Activated T-cell treated with anti-CD3 and anti-CD28 coated beads for 1 hour (primary cell): Measurements from ENCODE around the gene FEM1A.
A peak's percentile ranks its signal among the peaks of the same experiment; 100 is the strongest.
"Not testable (repeated sequence)": the region's sequence is repeated elsewhere in the genome, so short reads cannot be mapped to it uniquely, and the experiment has no call there.

ENCODE experiments used
- DNase-seq: peaks from one replicate; pipeline ENCODE4 v3.0.0-alpha.2; 2020; ENCODE audit warnings: low read depth

The FEM1A gene

GRCh38 chr19:4791183-4792018 lies at the start of gene FEM1A:
FEM1A (plus strand) TSS chr19:4791734; CDS start chr19:4791855, 121 bp downstream.
- DNase-seq: peak; percentile 96

- no peak for DNase-seq
Observed at GRCh38 chr19:4742723-4743646, 48.5 kb upstream of the FEM1A start.

GRCh38 chr19:4744451-4745174 lies 46.9 kb upstream of the FEM1A start:
- DNase-seq: no peak

- DNase-seq: not testable (repeated sequence)
Observed at GRCh38 chr19:4745175-4745574, 46.4 kb upstream of the FEM1A start.

GRCh38 chr19:4745986-4746385 lies 45.5 kb upstream of the FEM1A start:
- no peak for DNase-seq

- DNase-seq: no peak
Observed at GRCh38 chr19:4748185-4748584, 43.3 kb upstream of the FEM1A start.

GRCh38 chr19:4748589-4748988 lies 42.9 kb upstream of the FEM1A start:
- no peak for DNase-seq

- DNase-seq: no peak
Observed at GRCh38 chr19:4749870-4750590, 41.5 kb upstream of the FEM1A start.

- DNase-seq: no peak
Observed at GRCh38 chr19:4754248-4754647, 37.3 kb upstream of the FEM1A start.

GRCh38 chr19:4755459-4755858 lies 36.1 kb upstream of the FEM1A start:
- DNase-seq: no peak

- DNase-seq: no peak
Observed at GRCh38 chr19:4758082-4758481, 33.5 kb upstream of the FEM1A start.

GRCh38 chr19:4758659-4759058 lies 32.9 kb upstream of the FEM1A start:
- no peak for DNase-seq

GRCh38 chr19:4759388-4760284 lies 31.9 kb upstream of the FEM1A start:
- DNase-seq: peak; percentile 19

- no peak for DNase-seq
Observed at GRCh38 chr19:4760285-4760650, 31.3 kb upstream of the FEM1A start.

GRCh38 chr19:4763021-4763420 lies 28.5 kb upstream of the FEM1A start:
- no peak for DNase-seq

GRCh38 chr19:4764393-4764660 lies 27.2 kb upstream of the FEM1A start:
- no peak for DNase-seq

GRCh38 chr19:4768934-4769777 lies 22.4 kb upstream of the FEM1A start:
- peak; percentile 68 for DNase-seq

GRCh38 chr19:4772566-4772965 lies 19.0 kb upstream of the FEM1A start:
- DNase-seq: no peak

GRCh38 chr19:4773047-4773640 lies 18.4 kb upstream of the FEM1A start:
- no peak for DNase-seq

- DNase-seq: no peak
Observed at GRCh38 chr19:4774136-4774535, 17.4 kb upstream of the FEM1A start.
